ENCODE results near the gene IL4I1.

- TF ChIP-seq REST (IDR thresholded peaks at IDR 0.05; ENCODE audit: insufficient read depth in 1 of 2, low read depth in 2 of 2, low read length in 1 of 2) = no peak
- TF ChIP-seq CTCF (IDR thresholded peaks at IDR 0.05) = no peak
- TF ChIP-seq SIN3A (IDR thresholded peaks at IDR 0.05; ENCODE audit: borderline replicate concordance, insufficient read depth, low read depth, low read length) = no peak
These were observed 22.1 kb downstream of the IL4I1 start for GRCh38 chr19:49874503-49875157.

All from Panc1 (cell line).